Stimulated activated CD4-positive, alpha-beta T cell treated with anti-CD3 and anti-CD28 coated beads, TNF-alpha, amount 100 ng/mL, for 4 hours (primary cell): ENCODE results near the gene SEPTIN3.
"Not testable (repeated sequence)": the region's sequence is repeated elsewhere in the genome, so short reads cannot be mapped to it uniquely, and the experiment has no call there.

Experiments used
- DNase-seq, 3 experiments: peaks; one replicate each; pipeline ENCODE4 v3.0.0-alpha.2; 2020; ENCODE audit warnings: low read depth in 3 of 3

Gene SEPTIN3

DNA sequence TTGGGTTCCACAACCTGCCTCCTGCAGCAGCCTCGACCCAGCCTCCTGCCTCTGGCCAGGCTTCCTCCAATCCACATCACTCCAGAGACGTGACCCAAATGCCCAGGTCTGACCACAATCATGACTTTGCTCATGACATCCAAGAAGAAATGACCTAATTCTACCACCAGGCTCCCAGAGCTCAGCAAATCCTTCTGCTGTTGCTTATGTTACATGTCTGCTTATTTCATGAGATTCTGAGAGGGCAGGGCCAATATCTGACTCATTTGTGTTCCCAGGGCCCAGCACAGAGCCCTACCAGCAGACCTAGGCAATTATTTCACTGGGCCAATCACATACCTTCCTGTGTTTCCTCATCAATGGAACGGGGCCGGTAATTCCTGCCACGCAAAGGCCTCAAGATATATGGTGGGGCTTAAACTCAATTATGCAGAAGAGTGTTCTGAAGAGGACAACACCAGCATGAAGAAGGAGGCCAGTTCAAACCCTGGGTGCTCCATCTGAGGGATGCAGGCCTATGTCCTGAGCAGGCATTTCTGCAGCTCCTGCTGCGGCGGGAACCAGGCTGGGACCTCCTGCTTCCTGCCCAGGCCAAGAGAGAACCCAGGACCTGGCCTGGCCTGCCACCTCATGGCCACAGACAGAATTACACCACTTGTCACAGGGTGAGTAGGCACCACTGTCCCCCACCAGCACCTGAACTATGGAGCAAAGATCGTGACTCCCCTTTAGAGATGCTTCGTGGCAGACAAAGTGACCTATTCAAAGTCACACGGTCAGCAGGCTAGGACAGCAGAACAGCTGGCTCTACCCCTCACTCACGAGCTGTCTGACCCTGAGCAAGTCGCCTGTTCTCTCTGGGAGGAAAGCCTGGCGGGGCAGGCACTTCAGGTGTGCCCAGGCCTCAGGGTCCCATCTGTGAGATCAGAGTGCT is 28.1 kb upstream of the SEPTIN3 start:
- DNase-seq: peak; percentile 71 to 80 (median 77)

DNA sequence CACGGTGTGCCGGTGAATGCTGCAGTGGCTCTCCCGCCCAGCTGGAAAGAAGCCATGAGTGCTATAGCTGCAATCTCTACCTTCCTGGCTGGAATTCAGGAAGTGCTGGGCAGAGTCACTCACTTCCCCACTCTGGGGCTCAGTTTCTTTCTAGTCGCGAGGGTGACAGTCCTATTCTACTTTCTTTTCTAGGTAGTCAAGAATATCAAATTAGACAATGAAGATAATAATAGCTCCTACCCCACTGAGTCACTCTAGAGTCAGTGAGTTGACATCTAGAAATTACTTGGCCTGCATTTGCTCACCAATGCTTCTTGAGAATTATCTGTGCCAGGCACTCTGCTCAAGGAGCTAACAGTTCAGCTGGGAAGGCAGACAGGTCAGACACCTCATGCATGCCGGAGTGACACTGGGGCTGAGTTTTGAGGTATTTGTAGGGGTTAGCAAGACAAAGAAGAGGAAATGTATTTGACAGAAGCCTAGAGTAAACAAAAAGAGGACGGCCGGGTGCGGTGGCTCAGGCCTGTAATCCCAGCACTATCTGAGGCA is 25.5 kb upstream of the SEPTIN3 start:
- no peak for DNase-seq

GRCh38 chr22:41946629-41947423 is 22.4 kb upstream of the SEPTIN3 start, which contains the start of gene CENPM:
CENPM (minus strand) TSS chr22:41947152; CDS start chr22:41947076, 76 bp downstream.
- DNase-seq: peak; percentile 75 to 89 (median 77)

DNA sequence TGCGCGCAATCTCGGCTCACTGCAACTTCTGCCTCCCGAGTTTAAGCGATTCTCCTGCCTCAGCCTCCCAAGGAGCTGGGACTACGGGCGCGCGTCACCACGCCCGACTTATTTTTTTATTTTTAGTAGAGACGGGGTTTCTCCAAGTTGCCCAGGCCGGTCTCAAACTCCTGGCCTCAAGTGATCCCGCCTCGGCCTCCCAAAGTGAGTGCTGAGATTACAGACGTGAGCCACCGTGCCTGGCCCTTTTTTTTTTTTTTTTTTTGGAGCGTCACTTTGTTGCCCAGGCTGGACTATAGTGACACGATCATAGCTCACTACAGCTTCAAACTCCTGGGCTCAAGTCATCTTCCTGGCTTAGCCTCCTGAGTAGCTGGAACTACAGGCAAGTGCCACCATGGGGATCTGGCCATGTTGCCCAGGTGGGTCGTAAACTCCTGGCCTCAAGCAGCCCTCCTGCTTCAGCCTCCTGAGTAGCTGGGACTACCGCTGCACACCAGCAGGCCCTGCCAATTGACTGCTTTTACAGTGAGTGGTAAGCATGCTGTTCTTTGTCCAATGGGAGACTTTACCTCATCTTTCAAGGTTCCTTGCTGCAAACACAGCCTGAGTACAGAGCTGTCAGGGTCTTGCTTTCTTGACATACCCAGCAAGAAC is 21.7 kb upstream of the SEPTIN3 start:
- DNase-seq: no peak

- no peak for DNase-seq
Observed at GRCh38 chr22:41948142-41948541, 21.1 kb upstream of the SEPTIN3 start.

- DNase-seq: not testable (repeated sequence)
Observed at GRCh38 chr22:41948928-41949296, 20.3 kb upstream of the SEPTIN3 start.

DNA sequence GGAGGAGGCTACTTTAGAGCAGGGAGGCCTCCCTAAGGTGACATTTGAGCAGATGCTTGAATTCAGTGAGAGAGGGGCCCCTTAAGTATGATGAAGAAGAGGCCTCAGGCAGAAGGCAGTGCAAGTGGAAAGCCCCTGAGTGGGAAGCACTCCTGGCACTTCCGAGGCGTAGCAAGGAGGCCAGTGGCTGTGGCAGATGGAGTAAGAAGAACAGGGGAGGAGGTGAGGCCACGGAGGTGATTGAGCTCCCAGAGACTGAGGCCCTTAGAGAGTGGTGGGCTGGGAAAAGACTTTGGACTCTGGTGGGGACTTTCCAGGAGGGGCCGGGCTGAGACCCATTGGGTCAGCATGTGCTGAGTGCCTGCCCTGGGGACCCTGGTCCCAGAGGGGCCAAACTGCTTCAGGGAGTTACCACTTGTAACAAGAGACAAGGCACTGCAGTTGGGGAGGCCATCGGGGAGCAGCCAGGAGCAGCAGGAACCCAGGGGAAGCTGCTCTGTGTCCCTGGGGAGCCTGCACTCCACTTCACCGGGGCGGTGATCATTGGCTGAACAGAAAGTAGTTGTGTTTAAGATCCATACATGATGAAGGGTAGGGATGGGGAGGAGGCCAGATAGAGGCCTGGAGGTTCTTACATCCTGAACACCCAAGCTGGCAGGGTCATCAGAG is 19.8 kb upstream of the SEPTIN3 start:
- no peak for DNase-seq

DNA sequence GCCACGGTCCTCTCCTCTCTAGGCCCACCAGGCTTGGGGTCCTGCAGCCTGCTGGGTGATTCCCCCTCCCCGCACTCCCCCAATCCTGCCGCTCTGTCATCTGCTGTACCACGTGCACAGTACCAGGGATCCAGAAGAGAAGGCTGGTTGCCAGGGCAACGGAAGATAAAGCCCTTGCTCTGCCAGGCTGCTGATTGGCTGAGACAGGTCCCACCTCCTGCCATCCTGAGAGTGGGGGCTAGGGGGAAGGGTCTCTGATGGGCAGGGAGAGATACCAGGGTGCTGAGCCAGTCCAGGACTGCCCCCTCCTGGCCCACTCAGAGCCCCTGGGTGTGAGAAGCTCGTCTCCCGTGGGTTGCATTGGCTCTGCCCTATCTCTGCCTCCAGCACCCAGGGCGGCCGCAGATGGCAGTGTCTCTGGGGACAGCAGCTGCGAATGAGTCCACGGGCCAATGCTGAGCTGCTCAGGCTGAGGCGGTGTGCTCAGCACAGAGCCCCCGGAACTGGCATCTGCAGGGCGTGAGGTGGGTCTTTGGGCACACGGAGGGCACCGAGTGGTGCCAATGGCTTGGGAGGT is 17.3 kb upstream of the SEPTIN3 start, which contains the start of gene SMIM45:
SMIM45 (plus strand) TSS at position 253 of the 577 bp plus-strand sequence.
- no peak for DNase-seq

- DNase-seq: no peak
Observed at GRCh38 chr22:41952713-41953112, 16.5 kb upstream of the SEPTIN3 start.

- DNase-seq: no peak
Observed at GRCh38 chr22:41957941-41958556, 11.2 kb upstream of the SEPTIN3 start.

GRCh38 chr22:41963453-41964111 is 5.7 kb upstream of the SEPTIN3 start:
- DNase-seq: no peak

DNA sequence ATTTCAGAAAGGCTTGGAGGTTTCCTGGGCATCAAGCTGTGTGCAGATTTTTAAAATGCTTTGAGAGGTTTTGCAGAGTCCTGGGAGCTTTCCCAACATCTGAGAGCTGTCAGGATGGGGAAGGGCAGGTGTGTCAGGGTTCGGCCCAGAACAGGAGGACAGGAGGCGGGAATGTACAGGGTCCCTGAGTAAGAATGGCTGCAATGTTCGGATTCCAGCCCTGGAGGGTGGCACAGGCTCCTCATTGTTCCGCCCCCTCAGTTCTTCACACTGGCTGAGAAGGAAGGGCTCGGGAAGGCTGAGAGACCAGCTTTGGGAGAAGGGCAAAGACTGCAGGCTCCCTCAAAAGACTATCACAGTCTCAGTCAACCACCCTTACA is 5.1 kb upstream of the SEPTIN3 start:
- no peak for DNase-seq

GRCh38 chr22:41966225-41966606 is 3.0 kb upstream of the SEPTIN3 start:
- no peak for DNase-seq

GRCh38 chr22:41966607-41967240 is 2.5 kb upstream of the SEPTIN3 start:
- DNase-seq: peak in 1 of 3 experiments; percentile 15

DNA sequence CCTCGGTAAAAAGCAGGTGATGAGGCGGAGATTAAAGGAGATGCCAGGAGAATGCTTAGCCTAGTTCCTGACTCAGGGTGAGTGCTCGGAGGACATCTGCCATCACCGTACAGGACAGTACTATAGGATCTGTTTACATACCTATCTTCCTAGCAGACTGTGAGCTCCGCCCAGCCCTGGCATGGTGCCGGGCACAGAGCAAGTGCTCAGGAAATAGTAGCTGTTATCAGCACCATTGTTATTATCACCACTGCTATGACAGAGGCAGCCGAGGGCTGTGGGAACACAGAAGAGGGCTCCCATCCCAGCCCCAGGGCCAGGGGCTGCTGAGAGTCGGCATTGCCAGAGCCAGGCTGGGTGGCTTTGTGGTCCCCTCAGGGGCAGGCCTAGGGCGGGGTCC is 642 bp upstream of the SEPTIN3 start:
- no peak for DNase-seq

- DNase-seq: no peak
Observed at GRCh38 chr22:41970601-41971000, 1.4 kb downstream of the SEPTIN3 start.

DNA sequence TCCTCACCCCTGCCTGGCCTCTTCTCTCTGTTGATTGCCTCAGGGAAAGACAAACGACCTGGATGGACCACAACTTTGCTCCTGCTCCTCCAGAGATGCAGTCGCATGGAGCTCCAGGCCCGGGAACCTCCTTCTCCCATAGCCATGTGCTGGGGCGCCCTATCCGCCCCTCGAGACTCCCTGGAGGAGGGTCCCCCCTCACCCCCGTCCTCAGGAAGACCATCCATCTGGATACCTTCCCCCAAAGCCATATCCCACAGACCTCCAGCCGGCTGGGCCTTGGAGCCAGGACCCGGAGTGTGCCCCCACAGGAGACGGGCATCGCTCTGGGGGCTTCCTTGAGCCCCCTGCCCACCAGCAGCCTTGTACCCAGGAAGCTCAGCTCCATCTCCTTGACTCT is 2.2 kb downstream of the SEPTIN3 start:
- DNase-seq: no peak

- no peak for DNase-seq
Observed at GRCh38 chr22:41974691-41975290, 5.5 kb downstream of the SEPTIN3 start.
